HG02885 (cell line): ENCODE results near the gene MAPK12.

Source experiments
- ATAC-seq: cut with Tn5 transposase; IDR thresholded peaks from one replicate; pipeline ENCODE4 v1.9.1; 2021; ENCODE audit warnings: mild to moderate bottlenecking; ENCODE audit not compliant: unreplicated experiment, poor library complexity

MAPK12 gene

GRCh38 chr22:50299785-50300619, 38.5 kb upstream of the MAPK12 start:
- ATAC-seq: no peak

- no peak for ATAC-seq
These were observed 37.7 kb upstream of the MAPK12 start for GRCh38 chr22:50298937-50299784.

- no peak for ATAC-seq
These were observed 36.8 kb upstream of the MAPK12 start for GRCh38 chr22:50298266-50298637.

- ATAC-seq: no peak
These were observed 36.2 kb upstream of the MAPK12 start for GRCh38 chr22:50297510-50298265.

- ATAC-seq: no peak
These were observed 35.4 kb upstream of the MAPK12 start for GRCh38 chr22:50296658-50297490.

- no peak for ATAC-seq
These were observed 32.8 kb upstream of the MAPK12 start for GRCh38 chr22:50294319-50294656.

- no peak for ATAC-seq
These were observed 32.2 kb upstream of the MAPK12 start for GRCh38 chr22:50293441-50294318.

GRCh38 chr22:50292643-50293440, 31.4 kb upstream of the MAPK12 start:
- ATAC-seq: no peak

GRCh38 chr22:50289942-50290630, 28.6 kb upstream of the MAPK12 start:
- ATAC-seq: no peak

- ATAC-seq: no peak
These were observed 27.9 kb upstream of the MAPK12 start for GRCh38 chr22:50289151-50289941.

- no peak for ATAC-seq
These were observed 26.2 kb upstream of the MAPK12 start for GRCh38 chr22:50287731-50288130.

- ATAC-seq: no peak
These were observed 25.3 kb upstream of the MAPK12 start for GRCh38 chr22:50286701-50287318.

- no peak for ATAC-seq
These were observed 24.8 kb upstream of the MAPK12 start for GRCh38 chr22:50286275-50286674.

GRCh38 chr22:50285568-50286229, 24.2 kb upstream of the MAPK12 start:
- ATAC-seq: no peak

- no peak for ATAC-seq
These were observed 23.0 kb upstream of the MAPK12 start for GRCh38 chr22:50284479-50284878.

GRCh38 chr22:50283821-50284220, 22.3 kb upstream of the MAPK12 start:
- ATAC-seq: no peak
